IPS DF 6.9 (cell line): ENCODE measurements around the gene SEC61G.

Source experiments
- DNase-seq: peaks from one replicate; pipeline ENCODE4 v3.0.0-alpha.2; 2013; ENCODE audit warnings: low read depth, low spot score
- H3K27ac ChIP-seq: one replicate; pipeline ENCODE4 v1.5.1; 2013; ENCODE audit warnings: low read length, control low read depth
- H3K27me3 ChIP-seq: 2 replicates; pipeline ENCODE4 v1.6.1; 2013; ENCODE audit warnings: mild to moderate bottlenecking, low read length; ENCODE audit not compliant: control insufficient read depth, insufficient read depth
- H3K36me3 ChIP-seq: 2 replicates; pipeline ENCODE4 v1.6.1; 2013; ENCODE audit warnings: low read length; ENCODE audit not compliant: control insufficient read depth, insufficient read depth
- H3K4me1 ChIP-seq: 2 replicates; pipeline ENCODE4 v1.6.1; 2013; ENCODE audit warnings: low read length; ENCODE audit not compliant: control insufficient read depth, insufficient read depth
- H3K4me3 ChIP-seq: 2 replicates; pipeline ENCODE4 v1.5.1; 2013; ENCODE audit warnings: mild to moderate bottlenecking, low read length
- H3K9me3 ChIP-seq: 2 replicates; pipeline ENCODE4 v1.6.1; 2013; ENCODE audit warnings: low read length, inconsistent platforms; ENCODE audit not compliant: control insufficient read depth, insufficient read depth
- WGBS: extraction: QIAGEN DNeasy Blood & Tissue Kit; methylation state at CpG from one replicate; pipeline ENCODE4 v1.1.7; 2013; ENCODE audit warnings: mixed read lengths, missing lambda C conversion rate; ENCODE audit not compliant: insufficient read length, insufficient coverage; 5-methylcytosine and 5-hydroxymethylcytosine counted together

Gene SEC61G

DNA sequence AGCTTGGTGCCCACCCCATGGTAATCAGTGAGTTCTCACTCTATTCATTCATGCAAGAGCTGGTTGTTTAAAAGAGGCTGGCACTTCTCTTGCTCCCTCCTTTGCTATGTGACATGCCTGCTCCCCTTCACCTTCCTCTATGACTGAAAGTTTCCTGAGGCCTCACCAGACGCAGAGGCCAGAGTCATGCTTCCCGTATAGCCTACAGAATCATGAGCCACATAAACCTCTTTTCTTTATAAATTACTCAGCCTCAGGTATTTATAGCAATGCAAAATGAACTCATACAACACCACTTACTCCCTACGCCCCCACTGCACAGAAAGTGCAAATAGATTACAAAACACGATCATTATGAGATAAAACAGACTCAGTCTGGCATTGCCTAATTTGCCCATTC is 39.0 kb downstream of the SEC61G start:
- H3K9me3 ChIP-seq, result no peaks in the 10 kb centered on the region
- DNase-seq, result no peak
- H3K27me3 ChIP-seq, result no peaks in the 10 kb centered on the region
- H3K27ac ChIP-seq, result no peak overlapping the region
- H3K4me3 ChIP-seq, result no peak overlapping the region
- no peaks in the 10 kb centered on the region for H3K36me3 ChIP-seq
- no peaks in the 10 kb centered on the region for H3K4me1 ChIP-seq
- no CpG with 5 or more reads among the region's 4 CpGs for WGBS

DNA sequence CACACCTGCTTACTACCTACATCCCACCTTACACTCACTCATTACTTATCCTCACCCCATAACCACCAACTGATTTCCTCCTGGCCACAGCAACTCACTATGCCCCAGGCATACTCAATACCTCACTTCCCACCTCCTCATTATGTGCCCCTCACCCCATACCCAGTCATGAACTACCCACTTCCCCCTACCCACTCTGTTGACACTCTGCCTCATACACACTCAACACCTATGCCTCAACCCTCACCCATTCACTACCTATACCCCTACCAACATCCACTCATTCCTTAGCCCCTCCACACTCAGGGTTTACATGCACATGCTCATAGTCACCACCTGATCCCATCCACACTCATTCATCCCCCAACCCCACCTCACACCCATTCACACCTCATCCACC is 39.6 kb downstream of the SEC61G start:
- H3K27ac ChIP-seq, result no peak overlapping the region
- H3K4me3 ChIP-seq, result no peak overlapping the region
- no peaks in the 10 kb centered on the region for H3K4me1 ChIP-seq
- H3K27me3 ChIP-seq, result no peaks in the 10 kb centered on the region
- no peaks in the 10 kb centered on the region for H3K9me3 ChIP-seq
- no peaks in the 10 kb centered on the region for H3K36me3 ChIP-seq
- no peak for DNase-seq

DNA sequence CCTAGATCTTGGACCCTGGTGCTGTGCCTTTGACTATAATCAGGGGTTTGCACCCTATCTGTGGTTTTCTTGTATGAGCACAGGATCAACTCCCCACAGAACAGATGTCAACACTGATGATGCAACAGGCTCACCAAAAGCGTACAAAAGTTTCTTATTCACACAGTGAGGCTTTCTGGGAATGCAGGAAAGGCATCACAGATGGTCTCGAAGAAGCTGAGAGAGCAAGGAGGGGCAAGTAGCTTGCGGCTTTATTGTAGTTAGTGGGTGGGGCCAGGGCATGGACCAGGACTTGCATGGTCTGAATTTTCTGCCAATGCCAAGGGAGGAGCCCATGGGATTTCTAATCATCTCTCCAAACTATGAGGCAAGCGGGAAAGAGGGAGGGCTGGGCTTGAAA is 46.2 kb downstream of the SEC61G start:
- DNase-seq, result no peak
- WGBS, result no CpG with 5 or more reads among the region's 4 CpGs
- Histone ChIP-seq H3K27ac (no peak overlapping the region), H3K4me3 (no peak overlapping the region), H3K36me3 (no peaks in the 10 kb centered on the region), H3K27me3 (no peaks in the 10 kb centered on the region), H3K4me1 (no peaks in the 10 kb centered on the region), H3K9me3 (no peaks in the 10 kb centered on the region)

DNA sequence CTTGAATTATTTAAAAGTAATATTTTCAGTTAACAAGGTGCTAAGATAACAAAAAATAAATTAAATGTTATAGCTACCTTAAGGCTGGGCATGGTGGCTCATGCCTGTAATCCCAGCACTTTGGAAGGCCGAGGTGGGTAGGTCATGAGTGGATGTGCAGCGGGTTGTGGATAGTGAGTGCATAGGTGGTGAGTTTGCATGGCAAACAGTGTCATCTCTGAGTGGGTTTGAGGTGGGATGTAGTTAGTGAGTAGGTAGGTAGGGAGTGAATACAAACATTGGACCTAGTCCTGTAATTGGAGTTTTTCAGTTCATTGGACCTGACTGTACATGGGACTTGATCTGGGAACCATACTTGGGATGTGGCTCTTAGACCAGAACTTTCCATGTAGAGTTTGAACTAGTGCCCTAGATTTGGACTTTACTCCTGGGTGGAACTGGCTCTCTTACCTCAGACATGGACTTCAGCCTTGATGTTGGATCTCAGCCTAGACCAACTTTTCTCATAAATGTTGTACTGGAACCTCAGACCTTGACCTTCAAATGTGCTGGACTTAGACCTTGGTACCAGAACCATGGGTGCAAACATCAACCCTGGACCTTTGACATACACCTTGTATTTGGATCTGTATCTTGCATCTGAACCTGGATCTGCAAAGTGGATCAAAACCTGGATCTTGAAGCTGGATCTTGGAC is 47.0 kb downstream of the SEC61G start:
- Histone ChIP-seq H3K9me3 (no peaks in the 10 kb centered on the region; the same call in 1 of the 2 replicates), H3K4me3 (no peak overlapping the region), H3K4me1 (no peaks in the 10 kb centered on the region), H3K27ac (no peak overlapping the region), H3K36me3 (no peaks in the 10 kb centered on the region), H3K27me3 (no peaks in the 10 kb centered on the region)
- DNase-seq, result no peak
- WGBS, result no CpG with 5 or more reads among the region's 2 CpGs

DNA sequence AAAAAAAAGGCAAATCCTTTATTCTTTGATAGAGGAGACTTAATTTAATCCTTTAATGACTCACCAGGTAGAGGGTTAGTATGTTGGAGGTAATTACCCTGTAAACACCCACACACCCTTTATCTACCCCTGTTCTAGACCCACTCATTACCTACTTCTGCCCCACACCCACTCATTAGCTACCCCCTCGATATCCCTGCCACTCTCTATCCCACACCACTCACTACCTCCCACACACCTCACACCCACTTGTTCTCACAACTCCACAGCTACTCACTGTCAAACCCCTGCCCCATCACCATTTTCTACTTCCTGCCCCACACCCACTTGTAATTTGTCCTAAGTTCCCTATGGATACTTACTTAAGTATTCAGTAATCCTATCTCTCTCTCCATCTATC is 49.7 kb downstream of the SEC61G start:
- H3K36me3 ChIP-seq, result no peaks in the 10 kb centered on the region
- H3K27me3 ChIP-seq, result no peaks in the 10 kb centered on the region
- no peaks in the 10 kb centered on the region for H3K4me1 ChIP-seq
- H3K27ac ChIP-seq, result no peak overlapping the region
- WGBS, result no CpG with 5 or more reads among the region's 1 CpG
- no peak overlapping the region for H3K4me3 ChIP-seq
- DNase-seq, result no peak
- no peaks in the 10 kb centered on the region; the same call in 1 of the 2 replicates for H3K9me3 ChIP-seq

DNA sequence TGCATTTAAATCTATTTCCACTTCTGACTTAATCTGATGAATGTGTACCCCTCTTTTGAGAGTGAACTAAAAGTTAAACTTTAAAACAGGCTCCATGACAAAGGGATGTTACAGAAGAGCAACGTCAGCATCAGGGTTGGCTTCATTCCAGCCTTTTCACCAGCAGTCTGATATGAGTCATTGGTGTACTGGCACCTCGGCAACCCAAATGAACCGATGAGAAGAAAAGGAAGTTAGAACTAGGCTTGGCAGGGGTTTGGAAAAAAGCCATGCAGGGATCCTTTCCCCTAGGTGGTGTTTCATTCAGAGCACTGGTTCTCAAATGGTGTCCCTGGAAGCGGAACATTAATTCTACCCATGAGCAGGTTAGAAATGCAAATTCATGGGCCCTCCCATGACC is 53.6 kb downstream of the SEC61G start:
- no peaks in the 10 kb centered on the region; the same call in 1 of the 2 replicates for H3K9me3 ChIP-seq
- H3K27me3 ChIP-seq, result no peaks in the 10 kb centered on the region
- H3K4me3 ChIP-seq, result no peak overlapping the region
- WGBS, result no CpG with 5 or more reads among the region's 4 CpGs
- DNase-seq, result no peak
- no peaks in the 10 kb centered on the region for H3K36me3 ChIP-seq
- no peak overlapping the region for H3K27ac ChIP-seq
- no peaks in the 10 kb centered on the region for H3K4me1 ChIP-seq

DNA sequence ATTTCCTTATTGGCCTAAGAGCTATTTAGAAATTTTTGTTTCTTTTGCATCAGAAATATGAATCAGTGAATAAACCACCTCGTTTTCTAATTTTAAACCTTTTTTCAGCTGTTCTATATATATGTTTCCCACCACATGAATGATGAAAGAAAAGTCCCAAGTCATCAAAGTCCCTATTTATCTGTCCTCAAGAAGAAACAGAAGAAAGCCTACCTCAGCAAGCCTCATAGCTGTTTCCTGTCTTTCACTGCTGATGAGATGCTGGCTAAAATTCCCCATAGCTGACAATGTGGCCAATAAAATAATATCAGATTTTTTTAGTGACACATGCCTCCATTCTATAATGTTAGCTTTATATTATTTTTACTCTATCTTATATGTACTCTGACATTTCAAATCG is 54.2 kb downstream of the SEC61G start:
- Histone ChIP-seq H3K27me3 (no peaks in the 10 kb centered on the region), H3K27ac (no peak overlapping the region), H3K36me3 (no peaks in the 10 kb centered on the region), H3K9me3 (no peaks in the 10 kb centered on the region; the same call in 1 of the 2 replicates), H3K4me3 (no peak overlapping the region), H3K4me1 (no peaks in the 10 kb centered on the region)
- WGBS, result no CpG with 5 or more reads among the region's 2 CpGs
- DNase-seq, result no peak
